ACHN (cell line): ENCODE measurements around the gene GRM7.

ENCODE experiments used
- DNase-seq: peaks from one replicate; pipeline ENCODE4 v3.0.0-alpha.2; 2015
- in situ Hi-C: cut with HindIII; loops from 2 replicates; pipeline ENCODE4 v1.10.0; 2017; ENCODE audit warnings: low sequenced_read_pairs, low pct_ligation_motif_present, low pct_unique_long_range_greater_than_20kb

The GRM7 gene

DNA sequence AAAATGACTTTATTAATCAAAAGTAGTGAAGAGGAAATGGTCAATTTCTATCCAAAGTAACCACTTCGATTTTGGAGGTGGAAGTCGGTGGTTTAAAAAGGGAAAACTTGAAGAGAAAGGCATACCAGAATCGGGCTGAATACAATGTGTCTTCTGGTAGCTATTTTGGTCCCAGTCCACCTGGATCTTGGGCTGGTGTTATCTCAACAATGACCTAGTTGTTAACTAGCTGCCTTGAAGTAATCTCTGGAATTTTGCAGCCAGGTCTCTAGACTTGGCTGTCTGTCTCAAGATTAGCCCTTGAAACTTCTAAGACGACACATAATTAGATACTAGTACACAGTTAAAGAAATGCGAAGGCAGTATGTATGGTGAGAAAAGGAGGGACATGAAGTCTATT is 409.8 kb downstream of the GRM7 start:
- DNase-seq, result no peak
- in situ Hi-C loops, result no loop called here

GRCh38 chr3:7271631-7272030 is 410.7 kb downstream of the GRM7 start:
- in situ Hi-C loops, result no loop called here
- no peak for DNase-seq

DNA sequence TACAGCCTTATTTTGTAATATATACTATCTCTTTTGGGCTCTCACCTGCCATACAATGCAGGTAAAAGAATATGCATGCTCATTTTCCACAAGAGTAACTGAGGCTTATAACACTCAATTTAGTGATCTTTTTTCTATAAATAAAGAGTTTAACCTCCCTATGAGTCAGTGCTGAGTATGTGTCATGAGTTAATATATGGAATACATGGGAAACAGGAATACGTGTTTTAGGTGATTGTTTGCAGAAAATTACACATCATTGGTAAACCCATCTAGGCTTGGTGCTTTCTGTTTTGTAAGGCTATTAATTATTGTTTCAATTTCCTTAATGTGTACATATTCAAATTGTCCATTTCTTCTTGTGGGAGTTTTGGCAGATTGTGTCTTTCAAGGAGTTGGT is 411.3 kb downstream of the GRM7 start:
- in situ Hi-C loops, result no loop called here

GRCh38 chr3:7275396-7275795 is 414.5 kb downstream of the GRM7 start:
- DNase-seq, result no peak
- in situ Hi-C loops, result no loop called here

More for the DNA sequence above, 411.3 kb downstream of the GRM7 start:
- no peak for DNase-seq

- in situ Hi-C loops, result no loop called here
- no peak for DNase-seq
Observed at GRCh38 chr3:7280318-7280717, 419.4 kb downstream of the GRM7 start.

- in situ Hi-C loops, result no loop called here
- peak; percentile 36 for DNase-seq
Observed at GRCh38 chr3:7282988-7283387, 422.1 kb downstream of the GRM7 start.

DNA sequence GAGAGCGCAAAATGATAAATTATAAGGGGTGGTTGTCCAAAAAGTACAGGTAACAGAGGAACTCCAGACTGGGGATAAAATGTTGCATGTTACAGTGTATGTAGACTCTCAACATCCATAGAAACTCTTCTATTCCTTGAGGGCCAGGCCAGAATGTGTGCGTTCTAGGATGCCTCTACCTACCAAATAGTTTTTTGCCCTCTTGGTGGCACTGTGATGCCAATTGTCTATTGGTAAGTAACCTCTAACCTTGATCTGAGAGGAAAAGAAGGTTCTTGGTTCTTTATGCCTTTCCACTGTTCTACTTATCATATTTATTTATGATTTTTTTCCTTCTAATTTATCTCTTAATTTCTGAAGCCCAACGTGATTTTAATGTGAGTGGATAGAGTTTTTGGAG is 424.6 kb downstream of the GRM7 start:
- in situ Hi-C loops, result no loop called here
- DNase-seq, result peak; percentile 25

- in situ Hi-C loops, result no loop called here
- no peak for DNase-seq
Observed at GRCh38 chr3:7288133-7288532, 427.2 kb downstream of the GRM7 start.

DNA sequence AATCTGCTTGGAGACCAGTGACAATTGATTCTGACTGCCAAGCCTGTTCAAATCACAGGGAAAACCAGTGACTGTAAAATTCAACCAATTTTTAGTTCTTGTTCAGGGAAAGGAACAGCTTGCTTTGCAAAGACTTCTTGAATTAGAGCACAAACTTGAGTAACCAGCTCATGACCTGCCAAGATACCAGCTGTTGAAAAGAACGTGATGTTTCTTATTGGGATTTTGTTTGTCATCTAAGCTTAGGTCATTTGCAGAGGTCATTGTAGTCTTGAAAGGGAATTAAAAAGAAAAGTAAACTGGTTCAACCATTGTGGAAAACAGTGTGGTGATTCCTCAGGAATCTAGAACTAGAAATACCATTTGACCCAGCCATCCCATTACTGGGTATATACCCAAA is 428.2 kb downstream of the GRM7 start:
- in situ Hi-C loops, result no loop called here
- no peak for DNase-seq

GRCh38 chr3:7290077-7290825 is 429.3 kb downstream of the GRM7 start:
- DNase-seq, result no peak

DNA sequence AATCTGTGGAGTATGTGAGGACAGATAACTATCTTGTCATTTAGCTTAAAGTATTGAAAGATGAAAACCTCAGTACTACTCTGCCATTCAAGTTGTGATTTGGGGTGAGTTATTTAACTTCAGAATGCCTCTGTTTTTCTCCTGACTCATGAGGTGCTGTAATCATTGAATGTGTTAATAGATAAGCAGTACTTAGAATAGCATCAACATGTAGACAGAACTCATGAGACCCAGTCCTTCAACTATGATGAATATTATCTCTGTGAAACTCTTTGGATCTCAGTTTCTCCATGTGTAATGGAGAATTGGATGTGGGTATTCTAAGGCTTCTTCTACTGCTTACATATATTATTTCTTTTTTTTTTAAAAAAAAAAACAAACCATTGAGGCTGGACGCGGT is 431.4 kb downstream of the GRM7 start:
- in situ Hi-C loops, result no loop called here
- DNase-seq, result no peak

More at GRCh38 chr3:7290077-7290825, 429.3 kb downstream of the GRM7 start:
- in situ Hi-C loops, result no loop called here

DNA sequence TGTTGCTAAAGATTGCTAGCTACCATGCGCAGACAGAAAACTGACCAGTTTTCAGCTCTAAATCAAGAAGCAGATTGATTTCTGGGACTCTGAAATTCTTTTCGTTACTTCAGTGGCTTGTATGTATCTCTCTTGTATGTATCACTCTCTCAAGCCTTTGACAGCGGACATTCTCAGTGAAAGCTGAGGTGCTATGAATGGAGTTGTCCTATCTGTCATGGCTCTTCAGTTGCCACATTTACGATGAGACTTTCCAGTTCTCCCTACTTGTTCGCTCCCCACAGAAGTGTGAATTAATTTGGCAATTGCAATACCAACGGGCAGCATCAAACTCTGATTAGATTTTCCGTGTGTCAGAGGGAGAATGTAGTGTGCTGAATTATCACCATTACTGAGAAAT is 432.4 kb downstream of the GRM7 start:
- in situ Hi-C loops, result no loop called here
- DNase-seq, result no peak

GRCh38 chr3:7305561-7305960 is 444.6 kb downstream of the GRM7 start:
- no peak for DNase-seq

GRCh38 chr3:7306901-7307300 is 446.0 kb downstream of the GRM7 start:
- in situ Hi-C loops, result no loop called here
- DNase-seq, result no peak

More at GRCh38 chr3:7305561-7305960, 444.6 kb downstream of the GRM7 start:
- in situ Hi-C loops, result no loop called here

DNA sequence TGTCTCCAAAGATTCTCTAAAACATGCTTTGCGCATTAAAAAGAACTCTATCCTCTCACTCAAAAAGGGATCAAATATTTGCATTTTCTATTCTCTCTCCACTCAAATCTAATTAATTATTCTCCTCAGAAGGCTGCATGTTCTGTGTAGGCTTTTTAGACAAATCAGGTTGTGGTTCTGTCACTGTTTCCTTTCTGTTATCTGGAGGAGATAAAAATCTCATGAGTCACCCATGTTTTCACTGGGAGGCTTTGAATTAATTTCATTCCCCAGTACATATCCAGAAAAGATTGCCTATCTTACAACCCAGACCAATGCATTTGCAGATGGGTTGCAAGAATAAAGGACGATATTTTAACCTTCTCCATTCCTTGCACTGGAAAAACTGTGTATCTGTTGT is 446.5 kb downstream of the GRM7 start:
- in situ Hi-C loops, result no loop called here
- DNase-seq, result no peak

DNA sequence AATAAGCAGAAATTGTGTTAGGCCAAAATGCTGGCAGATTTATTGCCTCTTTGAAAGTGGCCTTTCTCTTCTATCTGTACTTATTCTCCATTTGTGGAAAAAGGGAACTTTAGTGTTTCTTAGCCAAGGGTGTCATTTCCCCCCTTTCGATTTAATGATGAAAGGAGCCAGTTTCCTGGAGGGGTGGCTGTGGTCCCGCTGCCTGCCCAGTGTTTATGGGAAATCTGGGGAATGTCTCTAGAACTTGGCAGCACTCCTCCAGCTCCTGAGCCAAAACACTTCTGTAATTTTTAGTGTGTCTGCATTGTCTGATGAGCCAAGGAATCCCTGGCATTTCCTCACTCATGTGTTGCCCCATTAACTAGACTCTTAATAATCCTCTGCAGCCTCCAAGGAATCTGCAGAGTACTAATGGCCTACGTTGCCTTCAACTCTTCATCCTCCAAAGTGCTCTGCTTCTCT is 448.8 kb downstream of the GRM7 start:
- in situ Hi-C loops, result no loop called here
- DNase-seq, result peak; percentile 35

GRCh38 chr3:7315037-7315436 is 454.1 kb downstream of the GRM7 start:
- in situ Hi-C loops, result no loop called here
- DNase-seq, result no peak

DNA sequence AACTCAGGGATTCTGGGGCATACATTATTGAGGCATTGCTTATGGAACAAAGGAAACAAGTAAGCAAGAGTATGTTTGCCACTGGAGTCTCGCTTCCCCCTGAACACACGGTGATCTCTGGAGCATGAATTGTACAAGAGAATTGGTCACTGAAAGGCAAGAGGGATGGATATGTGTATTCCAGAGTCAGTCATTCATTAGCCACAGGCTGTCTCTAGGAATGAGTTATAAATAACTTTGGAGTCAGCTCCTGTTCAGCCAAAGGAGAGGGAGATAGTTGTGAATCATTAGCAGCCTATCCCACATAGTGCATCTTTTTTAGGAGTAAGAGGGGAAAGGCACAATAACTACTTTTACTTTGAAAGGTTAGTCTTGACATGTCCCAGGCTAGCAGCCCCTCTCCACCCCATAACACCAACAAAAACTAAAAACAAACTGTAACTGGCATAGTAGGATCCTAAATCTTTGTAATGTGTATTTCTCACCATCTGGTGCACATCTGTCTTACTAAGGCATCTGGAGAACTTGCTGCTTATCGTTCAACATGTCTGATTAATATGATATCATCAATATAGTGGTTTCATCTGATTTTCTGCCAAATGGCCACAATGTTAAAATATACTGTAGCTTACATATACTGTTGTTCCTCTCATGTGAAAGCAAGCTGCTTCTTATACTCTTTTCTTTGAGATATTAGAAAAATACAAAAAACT is 462.2 kb downstream of the GRM7 start:
- in situ Hi-C loops, result no loop called here
- peak; percentile 42 for DNase-seq

- no peak for DNase-seq
- in situ Hi-C loops, result no loop called here
Observed at GRCh38 chr3:7328339-7328738, 467.4 kb downstream of the GRM7 start.

GRCh38 chr3:7332696-7333095 is 471.8 kb downstream of the GRM7 start:
- no peak for DNase-seq
- in situ Hi-C loops, result no loop called here
